ENCODE measurements around the gene KIF13A. TPM values are rescaled to one million over a fixed set of nuclear protein-coding genes. Genes with fewer than 3 reads are reported as not detected.

The KIF13A gene
- total RNA-seq, 1 experiment from 2014 or later: 52.2 TPM

GRCh38 chr6:17728551-17729222, 258.7 kb downstream of the KIF13A start:
- no peak for TF ChIP-seq CTCF (conservative IDR thresholded peaks at IDR 0.05)
- TF ChIP-seq EZH2 (IDR thresholded peaks at IDR 0.05; ENCODE audit: low read depth): no peak
- H3K9me2 ChIP-seq (ENCODE audit: insufficient read depth): no peaks in the 10 kb centered on the region
- H4K20me1 ChIP-seq (ENCODE audit: insufficient read depth): no peaks in the 10 kb centered on the region
- POLR2A ChIA-PET (ENCODE audit: unreplicated experiment): no interaction called here
- H3K4me2 ChIP-seq: no peak overlapping the region
- DNase-seq: no peak
- H3K36me3 ChIP-seq (ENCODE audit: low read depth): no peaks in the 10 kb centered on the region
- H3K9me3 ChIP-seq (ENCODE audit: insufficient read depth, low read depth): no peaks in the 10 kb centered on the region
- intact Hi-C loops (cut with micrococcal nuclease; ENCODE audit: unreplicated experiment): no loop called here
- H3K79me2 ChIP-seq (ENCODE audit: low read depth): no peaks in the 10 kb centered on the region
- CTCF ChIA-PET: no interaction called here
- H3K27ac ChIP-seq: no peak overlapping the region
- no peak overlapping the region for H3K4me3 ChIP-seq
- no TSS peak for BruUV-seq (replicated peaks)
- no peaks in the 10 kb centered on the region for H3K27me3 ChIP-seq (ENCODE audit: insufficient read depth, low read depth)
- no peaks in the 10 kb centered on the region; the same call in 1 of the 2 replicates for H3K4me1 ChIP-seq (replicated peaks; ENCODE audit: insufficient read depth)
- no peak overlapping the region for H2AFZ ChIP-seq
- H3F3A ChIP-seq (ENCODE audit: insufficient read depth, low read depth): peaks cover 5% of the 10 kb centered on the region; the same call in 1 of the 2 replicates

GRCh38 chr6:17725083-17725482, 262.4 kb downstream of the KIF13A start:
- BruUV-seq (replicated peaks): no TSS peak
- TF ChIP-seq CTCF (conservative IDR thresholded peaks at IDR 0.05): no peak
- no peaks in the 10 kb centered on the region for H3K79me2 ChIP-seq (ENCODE audit: low read depth)
- ChIA-PET CTCF (no interaction called here), POLR2A (ENCODE audit: unreplicated experiment) (no interaction called here)
- intact Hi-C loops (cut with micrococcal nuclease; ENCODE audit: unreplicated experiment): no loop called here
- H4K20me1 ChIP-seq (ENCODE audit: insufficient read depth): no peaks in the 10 kb centered on the region
- peaks cover 15% of the 10 kb centered on the region; the same call in 1 of the 2 replicates for H3F3A ChIP-seq (ENCODE audit: insufficient read depth, low read depth)
- DNase-seq: peak in 1 of 2 experiments; percentile 33
- H3K9me2 ChIP-seq (ENCODE audit: insufficient read depth): no peaks in the 10 kb centered on the region
- no peaks in the 10 kb centered on the region for H3K9me3 ChIP-seq (ENCODE audit: insufficient read depth, low read depth)
- no peak overlapping the region for H3K4me2 ChIP-seq
- peaks cover 24% of the 10 kb centered on the region for H3K4me1 ChIP-seq (replicated peaks; ENCODE audit: insufficient read depth)
- H3K4me3 ChIP-seq: no peak overlapping the region
- H2AFZ ChIP-seq: no peak overlapping the region
- H3K36me3 ChIP-seq (ENCODE audit: low read depth): no peaks in the 10 kb centered on the region
- no peaks in the 10 kb centered on the region for H3K27me3 ChIP-seq (ENCODE audit: insufficient read depth, low read depth)
- H3K27ac ChIP-seq: no peak overlapping the region

- ChIA-PET POLR2A (ENCODE audit: unreplicated experiment) (no interaction called here), CTCF (interaction anchor here (0.6 kb wide), 1 partner anchor 22 kb away, joined by 11 read pairs; no protein-coding TSS in a partner anchor)
- no peaks in the 10 kb centered on the region for H3K9me3 ChIP-seq (ENCODE audit: insufficient read depth, low read depth)
- no peak overlapping the region for H2AFZ ChIP-seq
- H3K36me3 ChIP-seq (ENCODE audit: low read depth): no peaks in the 10 kb centered on the region
- no peak overlapping the region for H3K4me3 ChIP-seq
- peak in 1 of 2 experiments; percentile 45 for DNase-seq
- peaks cover 24% of the 10 kb centered on the region for H3K4me1 ChIP-seq (replicated peaks; ENCODE audit: insufficient read depth)
- TF ChIP-seq CTCF (conservative IDR thresholded peaks at IDR 0.05): no peak
- no peak for TF ChIP-seq EZH2 (IDR thresholded peaks at IDR 0.05; ENCODE audit: low read depth)
- no TSS peak for BruUV-seq (replicated peaks)
- H3K27ac ChIP-seq: peak overlapping the region; percentile 41; the same call in 1 of the 2 replicates
- H3K79me2 ChIP-seq (ENCODE audit: low read depth): no peaks in the 10 kb centered on the region
- peaks cover 15% of the 10 kb centered on the region; the same call in 1 of the 2 replicates for H3F3A ChIP-seq (ENCODE audit: insufficient read depth, low read depth)
- H3K27me3 ChIP-seq (ENCODE audit: insufficient read depth, low read depth): no peaks in the 10 kb centered on the region
- no peak overlapping the region for H3K4me2 ChIP-seq
- intact Hi-C loops (cut with micrococcal nuclease; ENCODE audit: unreplicated experiment): no loop called here
- no peaks in the 10 kb centered on the region for H4K20me1 ChIP-seq (ENCODE audit: insufficient read depth)
- H3K9me2 ChIP-seq (ENCODE audit: insufficient read depth): no peaks in the 10 kb centered on the region
Measured at GRCh38 chr6:17724341-17724740, 263.1 kb downstream of the KIF13A start.
